ENCODE results near the gene IFI16. TPM values are rescaled to one million over a fixed set of nuclear protein-coding genes. Genes with fewer than 3 reads are reported as not detected.

The IFI16 gene
- total and polyA plus RNA-seq, 2 donors (not counting 3 experiments of a cell fraction or from before 2014, with no cell fraction given) = 52.8 to 183 TPM

GRCh38 chr1:158961178-158961577 is 48.5 kb upstream of the IFI16 start:
- Histone ChIP-seq H3K9me1 (replicated peaks; ENCODE audit: control insufficient read depth, extremely low read depth, insufficient read depth, low read length) (no peaks in the 10 kb centered on the region), H3K4me1 (ENCODE audit: control insufficient read depth, extremely low read depth, insufficient read depth, low read length) (no peaks in the 10 kb centered on the region), H3K27me3 (ENCODE audit: control insufficient read depth in 2 of 2, insufficient read depth in 2 of 2, low read length in 2 of 2) (no peaks in the 10 kb centered on the region), H3K27ac (ENCODE audit: insufficient read depth, low read depth, low read length) (no peak overlapping the region), H3K4me2 (ENCODE audit: insufficient read depth, low read length) (no peak overlapping the region), H3K4me3 (replicated peaks in 1 of 3; ENCODE audit: insufficient read depth in 1 of 3, low read depth in 1 of 3, low read length in 3 of 3) (no peak overlapping the region), H3K9me3 (replicated peaks; ENCODE audit: control insufficient read depth, insufficient read depth, low read length) (no peaks in the 10 kb centered on the region), H3K9ac (replicated peaks; ENCODE audit: extremely low read depth, insufficient read depth, low read length) (no peak overlapping the region), H4K20me1 (replicated peaks; ENCODE audit: control insufficient read depth, extremely low read depth, insufficient read depth, low read length) (no peaks in the 10 kb centered on the region), H3K36me3 (ENCODE audit: control insufficient read depth in 2 of 2, extremely low read depth in 1 of 2, insufficient read depth in 2 of 2, low read length in 2 of 2) (no peaks in the 10 kb centered on the region), H3K79me2 (ENCODE audit: control insufficient read depth, insufficient read depth, low read length) (no peaks in the 10 kb centered on the region), H2AFZ (ENCODE audit: low read depth, low read length) (no peak overlapping the region)
- intact Hi-C loops (cut with micrococcal nuclease) = no loop called here
- CTCF ChIA-PET = no interaction called here
- TF ChIP-seq POLR2A (IDR thresholded peaks at IDR 0.05; ENCODE audit: low read depth, low read length) (no peak), JUN (IDR thresholded peaks at IDR 0.05; ENCODE audit: borderline replicate concordance, insufficient read depth, insufficient read length, low read depth) (no peak), FOS (IDR thresholded peaks at IDR 0.05; ENCODE audit: borderline replicate concordance, insufficient read depth, low read length) (no peak), POLR2AphosphoS5 (IDR thresholded peaks at IDR 0.05; ENCODE audit: insufficient read depth, low read depth, low read length) (no peak), CTCF (IDR thresholded peaks at IDR 0.05; ENCODE audit: extremely low read depth in 1 of 2, insufficient read depth in 1 of 2, low read depth in 1 of 2, low read length in 2 of 2) (no peak), MAX (IDR thresholded peaks at IDR 0.05; ENCODE audit: insufficient read depth, insufficient read length) (no peak), MYC (IDR thresholded peaks at IDR 0.05; ENCODE audit: low read depth, low read length) (no peak), EZH2 (IDR thresholded peaks at IDR 0.05; ENCODE audit: borderline replicate concordance, low read depth, low read length, severe bottlenecking) (no peak), GATA2 (IDR thresholded peaks at IDR 0.05; ENCODE audit: insufficient read depth, insufficient read length, low read depth, low read length) (no peak)
- dilution Hi-C loops (cut with MboI; ENCODE audit: extremely low pct_ligation_motif_present, low sequenced_read_pairs) = no loop called here
- POLR2A ChIA-PET = no interaction called here
- no peak for FAIRE-seq
- no TSS peak for BruUV-seq (replicated peaks)
- DNase-seq (ENCODE audit: low read depth, low spot score) = no peak

Measured in endothelial cell of umbilical vein (primary cell).